GM12874 (cell line): ENCODE results near the gene TUBGCP6.

Experiments used
- CTCF ChIP-seq: IDR thresholded peaks from 2 replicates; pipeline ENCODE4 v1.5.1; 2011; ENCODE audit warnings: low read depth, mild to moderate bottlenecking, control low read depth, low read length, moderate library complexity; ENCODE audit not compliant: insufficient read depth

Gene TUBGCP6

GRCh38 chr22:50287731-50288130 is 42.9 kb upstream of the TUBGCP6 start:
- TF ChIP-seq CTCF = no peak

GRCh38 chr22:50286701-50287318 is 42.0 kb upstream of the TUBGCP6 start:
- TF ChIP-seq CTCF = no peak

- TF ChIP-seq CTCF = no peak
These were observed 41.5 kb upstream of the TUBGCP6 start for GRCh38 chr22:50286275-50286674.

GRCh38 chr22:50285568-50286229 is 40.9 kb upstream of the TUBGCP6 start:
- no peak for TF ChIP-seq CTCF

GRCh38 chr22:50284479-50284878 is 39.7 kb upstream of the TUBGCP6 start:
- no peak for TF ChIP-seq CTCF

GRCh38 chr22:50283821-50284220 is 39.0 kb upstream of the TUBGCP6 start:
- no peak for TF ChIP-seq CTCF

- TF ChIP-seq CTCF = no peak
These were observed 37.7 kb upstream of the TUBGCP6 start for GRCh38 chr22:50282361-50283155.
